ENCODE results near the gene RASAL3. TPM values are rescaled to one million over a fixed set of nuclear protein-coding genes. Genes with fewer than 3 reads are reported as not detected.

Gene RASAL3
- total RNA-seq, 1 donor from 2014 or later: not detected

DNA sequence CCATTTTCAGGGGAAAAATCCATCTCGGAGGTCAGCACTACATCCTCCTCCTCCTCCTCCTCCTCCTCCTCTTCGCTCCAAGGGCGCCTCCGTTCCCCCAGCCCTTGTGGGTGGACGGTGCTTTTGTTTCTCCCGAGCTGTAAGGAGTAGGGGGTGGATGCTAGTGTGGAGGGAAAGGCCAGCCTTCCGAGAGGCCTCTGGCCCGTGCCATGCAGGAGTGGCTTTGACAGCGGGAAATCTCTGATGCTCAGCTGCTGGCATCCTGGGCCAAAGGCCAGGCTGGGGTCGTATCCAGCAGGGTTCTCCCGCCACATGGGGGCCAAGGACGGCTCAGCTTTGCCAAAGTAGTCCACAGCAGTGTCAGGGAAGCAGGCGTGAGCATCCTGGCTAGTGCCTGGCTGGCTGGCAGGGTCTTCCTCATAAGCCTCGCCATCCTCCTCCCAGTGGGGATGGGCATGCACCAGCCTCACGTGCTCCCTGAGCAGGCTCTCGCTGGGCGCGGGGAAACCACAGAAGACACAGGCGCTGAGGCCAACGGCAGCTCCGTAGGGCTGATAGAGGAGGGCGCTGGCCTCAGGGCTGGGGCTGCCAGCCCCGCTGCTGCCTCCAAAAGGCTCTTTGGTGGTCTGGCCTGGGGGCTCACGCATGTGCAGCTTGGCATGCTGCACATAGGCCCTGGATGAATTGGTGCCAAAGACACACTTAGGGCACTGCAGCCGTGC lies 25.1 kb downstream of the RASAL3 start:
- TF ChIP-seq, protein P1, sequence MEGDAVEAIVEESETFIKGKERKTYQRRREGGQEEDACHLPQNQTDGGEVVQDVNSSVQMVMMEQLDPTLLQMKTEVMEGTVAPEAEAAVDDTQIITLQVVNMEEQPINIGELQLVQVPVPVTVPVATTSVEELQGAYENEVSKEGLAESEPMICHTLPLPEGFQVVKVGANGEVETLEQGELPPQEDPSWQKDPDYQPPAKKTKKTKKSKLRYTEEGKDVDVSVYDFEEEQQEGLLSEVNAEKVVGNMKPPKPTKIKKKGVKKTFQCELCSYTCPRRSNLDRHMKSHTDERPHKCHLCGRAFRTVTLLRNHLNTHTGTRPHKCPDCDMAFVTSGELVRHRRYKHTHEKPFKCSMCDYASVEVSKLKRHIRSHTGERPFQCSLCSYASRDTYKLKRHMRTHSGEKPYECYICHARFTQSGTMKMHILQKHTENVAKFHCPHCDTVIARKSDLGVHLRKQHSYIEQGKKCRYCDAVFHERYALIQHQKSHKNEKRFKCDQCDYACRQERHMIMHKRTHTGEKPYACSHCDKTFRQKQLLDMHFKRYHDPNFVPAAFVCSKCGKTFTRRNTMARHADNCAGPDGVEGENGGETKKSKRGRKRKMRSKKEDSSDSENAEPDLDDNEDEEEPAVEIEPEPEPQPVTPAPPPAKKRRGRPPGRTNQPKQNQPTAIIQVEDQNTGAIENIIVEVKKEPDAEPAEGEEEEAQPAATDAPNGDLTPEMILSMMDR (IDR thresholded peaks at IDR 0.05; ENCODE audit: insufficient read depth, low read length, poor library complexity, severe bottlenecking): no peak
- Histone ChIP-seq H3K36me3 (ENCODE audit: control insufficient read depth, insufficient read depth, low read length) (no peaks in the 10 kb centered on the region), H3K27me3 (ENCODE audit: control insufficient read depth, insufficient read depth, low read length) (no peaks in the 10 kb centered on the region), H3K4me3 (ENCODE audit: low read depth, low read length) (no peak overlapping the region)
- no peak for DNase-seq (ENCODE audit: low read depth)

DNA sequence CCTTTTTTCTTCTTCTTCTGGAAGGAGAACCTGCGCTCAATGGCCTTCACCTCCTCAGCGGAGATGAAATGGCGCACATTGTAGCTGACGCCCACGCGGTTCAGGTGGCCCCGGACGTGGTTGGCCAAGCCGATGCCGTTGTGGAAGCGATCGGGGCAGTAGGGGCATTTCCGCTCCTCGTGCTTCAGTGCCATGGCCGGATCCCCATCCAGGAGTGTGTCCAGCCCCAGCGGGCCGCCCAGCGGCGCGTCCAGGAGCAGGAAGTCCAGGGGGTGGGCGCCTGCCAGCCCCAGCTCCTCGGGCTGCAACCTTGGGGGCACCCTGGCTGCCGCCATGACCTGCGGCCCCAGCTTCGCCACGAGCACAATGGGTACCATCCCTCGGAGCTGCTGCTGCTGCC lies 25.8 kb downstream of the RASAL3 start:
- no peaks in the 10 kb centered on the region for H3K27me3 ChIP-seq (ENCODE audit: control insufficient read depth, insufficient read depth, low read length)
- no peak for DNase-seq (ENCODE audit: low read depth)
- H3K36me3 ChIP-seq (ENCODE audit: control insufficient read depth, insufficient read depth, low read length): no peaks in the 10 kb centered on the region
- TF ChIP-seq, protein P1 (IDR thresholded peaks at IDR 0.05; ENCODE audit: insufficient read depth, low read length, poor library complexity, severe bottlenecking): no peak
- H3K4me3 ChIP-seq (ENCODE audit: low read depth, low read length): no peak overlapping the region

DNA sequence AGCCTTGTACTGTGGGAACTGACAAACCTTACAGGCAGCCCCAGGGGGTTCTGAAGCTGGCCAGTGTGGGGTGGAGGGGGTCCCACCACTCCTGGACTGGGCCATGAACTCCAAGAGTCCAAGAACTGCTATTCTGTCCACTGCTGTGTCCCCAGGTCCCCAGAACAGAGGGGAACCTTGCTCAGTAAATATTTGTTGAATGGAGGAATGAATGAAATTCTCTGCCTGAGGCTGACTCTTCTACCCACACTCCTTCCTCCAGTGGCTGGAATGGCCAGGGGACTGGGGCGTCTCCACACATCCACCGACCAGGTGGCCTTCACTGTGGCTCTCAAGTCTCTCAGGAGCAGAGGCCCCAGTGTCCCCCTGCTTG lies 26.2 kb downstream of the RASAL3 start:
- TF ChIP-seq, protein P1 (IDR thresholded peaks at IDR 0.05; ENCODE audit: insufficient read depth, low read length, poor library complexity, severe bottlenecking): no peak
- no peak overlapping the region for H3K4me3 ChIP-seq (ENCODE audit: low read depth, low read length)
- no peaks in the 10 kb centered on the region for H3K27me3 ChIP-seq (ENCODE audit: control insufficient read depth, insufficient read depth, low read length)
- H3K36me3 ChIP-seq (ENCODE audit: control insufficient read depth, insufficient read depth, low read length): no peaks in the 10 kb centered on the region
- no peak for DNase-seq (ENCODE audit: low read depth)

DNA sequence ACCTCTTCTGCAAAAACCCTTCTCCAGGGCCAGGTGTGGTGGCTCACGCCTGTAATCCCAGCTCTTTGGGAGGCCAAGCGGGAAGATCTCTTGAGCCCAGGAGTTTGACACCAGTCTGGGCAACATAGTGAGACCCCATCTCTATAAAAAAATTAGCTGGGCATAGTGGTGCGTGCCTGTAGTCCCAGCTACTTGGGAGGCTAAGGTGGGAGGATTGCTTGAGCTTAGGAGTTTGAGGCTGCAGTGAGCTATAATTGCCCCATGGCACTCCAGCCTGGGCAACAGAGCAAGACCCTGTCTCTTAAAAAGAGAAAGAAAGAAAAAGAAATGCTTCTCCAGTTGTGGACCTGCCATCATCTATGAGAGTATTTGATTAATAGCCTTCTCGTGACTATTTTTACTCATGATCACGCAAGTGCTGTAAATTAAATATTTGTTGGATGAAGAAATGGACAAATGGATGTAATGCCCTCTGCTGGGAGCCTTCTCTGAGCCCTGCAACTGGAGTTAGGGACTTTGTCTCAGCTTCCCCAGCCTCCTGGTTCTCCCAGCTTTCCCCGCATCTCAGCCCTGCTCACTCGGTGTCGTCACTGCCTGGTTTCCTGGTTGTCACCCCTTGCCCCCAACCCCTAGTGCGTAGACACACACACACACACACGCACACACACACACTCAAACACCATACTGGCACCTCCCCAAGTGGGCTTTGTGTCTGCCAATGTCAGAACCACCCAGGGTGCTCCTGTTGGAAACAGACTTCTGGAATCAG lies 26.8 kb downstream of the RASAL3 start:
- no peaks in the 10 kb centered on the region for H3K36me3 ChIP-seq (ENCODE audit: control insufficient read depth, insufficient read depth, low read length)
- no peak for DNase-seq (ENCODE audit: low read depth)
- TF ChIP-seq, protein P1 (IDR thresholded peaks at IDR 0.05; ENCODE audit: insufficient read depth, low read length, poor library complexity, severe bottlenecking): no peak
- H3K27me3 ChIP-seq (ENCODE audit: control insufficient read depth, insufficient read depth, low read length): no peaks in the 10 kb centered on the region
- H3K4me3 ChIP-seq (ENCODE audit: low read depth, low read length): no peak overlapping the region

DNA sequence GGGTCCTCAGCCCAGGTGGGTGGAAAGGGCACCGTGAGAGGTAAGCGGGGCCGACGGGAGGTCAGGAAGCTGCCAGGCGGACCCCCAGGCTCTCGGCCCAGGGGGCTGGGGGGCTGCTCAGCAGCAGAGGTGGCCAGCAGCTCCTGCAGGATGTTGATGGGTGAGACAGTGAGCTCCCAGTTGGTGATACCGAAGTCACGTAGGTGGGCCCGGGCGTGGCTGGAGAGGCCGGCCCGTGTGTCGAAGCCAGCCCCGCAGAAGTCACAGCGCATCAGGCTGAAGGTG lies 27.6 kb downstream of the RASAL3 start:
- H3K4me3 ChIP-seq (ENCODE audit: low read depth, low read length): no peak overlapping the region
- no peaks in the 10 kb centered on the region for H3K27me3 ChIP-seq (ENCODE audit: control insufficient read depth, insufficient read depth, low read length)
- no peaks in the 10 kb centered on the region for H3K36me3 ChIP-seq (ENCODE audit: control insufficient read depth, insufficient read depth, low read length)
- no peak for DNase-seq (ENCODE audit: low read depth)
- TF ChIP-seq, protein P1 (IDR thresholded peaks at IDR 0.05; ENCODE audit: insufficient read depth, low read length, poor library complexity, severe bottlenecking): no peak

All from kidney epithelial cell (primary cell).